IPS-18c (cell line): Measurements from ENCODE around the gene TMEM131.
A peak's percentile ranks its signal among the peaks of the same experiment; 100 is the strongest.

Source experiments
- H3K4me3 ChIP-seq: 2 replicates; pipeline ENCODE4 v1.7.0; 2013; ENCODE audit warnings: low read depth, mild to moderate bottlenecking, low read length, moderate library complexity; ENCODE audit not compliant: insufficient read depth
- H3K9me3 ChIP-seq: one replicate; pipeline ENCODE4 v1.6.1; 2013; ENCODE audit warnings: mild to moderate bottlenecking, low read length, moderate library complexity; ENCODE audit not compliant: control insufficient read depth, insufficient read depth

TMEM131 gene

DNA sequence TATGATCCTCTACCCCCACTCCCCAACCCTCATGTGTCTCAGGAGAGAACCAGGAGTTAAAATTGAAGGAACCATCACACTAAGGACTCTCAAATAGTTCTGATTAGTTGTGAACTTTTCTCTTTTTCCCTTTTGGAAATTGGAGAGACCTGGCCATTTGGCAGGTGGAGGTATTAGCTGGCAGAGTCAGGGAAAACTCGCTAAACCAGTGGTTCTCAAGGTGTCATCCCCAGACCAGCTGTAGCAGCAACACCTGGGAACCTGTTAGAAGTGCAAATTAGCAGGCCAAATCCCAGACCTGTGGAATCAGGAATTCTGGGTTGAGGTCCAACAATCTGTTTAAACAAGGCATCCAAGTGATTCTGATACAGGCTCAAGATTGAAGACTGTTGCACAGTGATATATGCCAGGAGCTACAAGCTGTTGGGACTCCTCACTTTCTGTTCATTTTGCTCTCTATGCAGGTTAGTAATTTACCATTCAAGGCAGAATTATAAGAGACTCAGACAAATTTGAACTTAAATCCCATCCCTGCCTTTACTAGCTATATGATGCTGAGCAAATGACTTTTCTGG, 2.8 kb upstream of the TMEM131 start:
- Histone ChIP-seq H3K9me3 (no peaks in the 10 kb centered on the region), H3K4me3 (no peak overlapping the region)

DNA sequence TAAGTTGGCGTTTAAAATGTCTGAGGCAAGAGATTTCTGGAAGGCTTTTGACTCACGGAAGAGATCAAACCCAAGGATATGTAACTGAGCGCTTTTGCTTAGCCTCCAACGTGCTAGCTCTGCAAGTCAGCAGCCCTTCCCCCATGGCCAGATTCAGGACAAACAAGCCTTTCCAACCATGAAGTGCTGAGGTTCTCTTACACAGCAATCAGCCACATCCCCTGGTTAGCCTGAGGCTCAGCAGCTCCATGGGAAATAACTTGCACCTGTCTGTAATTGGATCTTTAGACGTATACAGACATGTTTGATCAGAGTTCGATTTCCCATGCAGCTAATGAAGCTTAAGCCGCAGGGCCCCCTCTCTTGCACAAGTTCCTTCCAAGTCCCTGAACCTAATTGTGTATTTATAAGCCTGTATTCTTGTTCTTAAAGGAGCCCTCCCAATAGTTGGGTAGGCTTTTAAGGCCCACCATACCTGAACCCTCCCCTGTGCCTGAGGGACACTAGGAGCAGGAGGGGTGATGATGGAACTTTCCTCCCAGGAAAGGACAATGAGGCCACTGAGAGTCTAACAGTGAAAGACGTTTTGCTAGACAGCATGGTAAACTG, 2.1 kb upstream of the TMEM131 start:
- no peak overlapping the region for H3K4me3 ChIP-seq
- H3K9me3 ChIP-seq = no peaks in the 10 kb centered on the region

DNA sequence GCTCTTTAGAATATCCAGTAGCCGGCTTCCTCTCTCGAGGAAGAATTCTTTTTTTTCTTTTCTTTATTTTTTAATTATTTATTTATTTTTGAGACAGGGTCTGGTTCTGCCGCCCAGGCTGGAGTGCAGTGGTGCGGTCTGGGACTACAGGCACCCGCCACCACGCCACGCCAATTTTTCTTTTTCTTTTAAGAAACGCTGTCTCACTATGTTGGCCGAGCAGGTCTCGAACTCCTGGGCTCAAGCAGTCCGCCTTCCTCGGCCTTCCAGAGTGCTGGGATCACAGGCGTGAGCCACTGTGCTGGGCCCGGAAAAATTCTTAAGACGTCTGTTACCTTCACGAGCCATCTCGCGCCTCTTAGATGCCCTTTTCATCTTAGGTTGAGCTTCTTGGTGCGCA, 931 bp upstream of the TMEM131 start:
- Histone ChIP-seq H3K4me3 (peak overlapping the region; percentile 76), H3K9me3 (no peaks in the 10 kb centered on the region)

DNA sequence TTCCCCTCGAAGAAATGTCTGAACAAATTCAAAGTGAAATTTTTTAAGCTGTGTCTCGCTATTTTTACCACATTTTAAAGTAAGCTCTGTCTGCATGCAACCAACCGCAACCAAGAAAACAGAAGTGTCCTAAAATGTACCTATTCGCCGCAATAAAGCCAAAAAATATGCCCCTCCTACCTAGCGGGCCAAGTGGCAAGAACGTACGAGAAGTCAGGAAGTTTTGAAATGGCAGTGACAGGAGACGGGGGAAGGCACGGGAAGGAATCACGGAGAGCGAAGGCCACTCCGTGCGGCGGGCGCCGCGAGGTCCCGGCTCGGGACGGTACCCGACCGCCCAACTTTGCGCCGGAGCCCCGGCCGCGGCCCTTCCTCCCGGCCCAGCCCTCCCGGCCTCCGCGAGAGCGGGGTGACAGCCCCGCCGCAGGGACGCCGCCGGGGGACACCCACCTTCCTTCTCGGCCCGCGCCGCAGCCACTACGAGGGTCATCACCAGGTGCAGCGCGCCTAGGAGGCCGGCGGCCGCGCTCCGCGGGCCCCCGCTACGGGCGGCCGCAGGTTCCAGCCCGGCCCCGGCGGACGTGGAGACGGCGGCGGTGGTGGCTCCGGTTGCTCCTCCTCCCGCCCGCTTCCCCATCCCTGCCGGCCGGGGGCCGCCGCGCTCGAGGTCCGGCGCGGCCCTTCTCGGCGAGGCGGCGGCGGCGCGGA, 568 bp downstream of the TMEM131 start:
- no peaks in the 10 kb centered on the region for H3K9me3 ChIP-seq
- H3K4me3 ChIP-seq = peak overlapping the region; percentile 76

- Histone ChIP-seq H3K4me3 (peak overlapping the region; percentile 76), H3K9me3 (no peaks in the 10 kb centered on the region)
Measured at GRCh38 chr2:97994476-97994875, 1.3 kb downstream of the TMEM131 start.

GRCh38 chr2:97993926-97994325, 1.8 kb downstream of the TMEM131 start:
- H3K9me3 ChIP-seq = no peaks in the 10 kb centered on the region
- H3K4me3 ChIP-seq = no peak overlapping the region

DNA sequence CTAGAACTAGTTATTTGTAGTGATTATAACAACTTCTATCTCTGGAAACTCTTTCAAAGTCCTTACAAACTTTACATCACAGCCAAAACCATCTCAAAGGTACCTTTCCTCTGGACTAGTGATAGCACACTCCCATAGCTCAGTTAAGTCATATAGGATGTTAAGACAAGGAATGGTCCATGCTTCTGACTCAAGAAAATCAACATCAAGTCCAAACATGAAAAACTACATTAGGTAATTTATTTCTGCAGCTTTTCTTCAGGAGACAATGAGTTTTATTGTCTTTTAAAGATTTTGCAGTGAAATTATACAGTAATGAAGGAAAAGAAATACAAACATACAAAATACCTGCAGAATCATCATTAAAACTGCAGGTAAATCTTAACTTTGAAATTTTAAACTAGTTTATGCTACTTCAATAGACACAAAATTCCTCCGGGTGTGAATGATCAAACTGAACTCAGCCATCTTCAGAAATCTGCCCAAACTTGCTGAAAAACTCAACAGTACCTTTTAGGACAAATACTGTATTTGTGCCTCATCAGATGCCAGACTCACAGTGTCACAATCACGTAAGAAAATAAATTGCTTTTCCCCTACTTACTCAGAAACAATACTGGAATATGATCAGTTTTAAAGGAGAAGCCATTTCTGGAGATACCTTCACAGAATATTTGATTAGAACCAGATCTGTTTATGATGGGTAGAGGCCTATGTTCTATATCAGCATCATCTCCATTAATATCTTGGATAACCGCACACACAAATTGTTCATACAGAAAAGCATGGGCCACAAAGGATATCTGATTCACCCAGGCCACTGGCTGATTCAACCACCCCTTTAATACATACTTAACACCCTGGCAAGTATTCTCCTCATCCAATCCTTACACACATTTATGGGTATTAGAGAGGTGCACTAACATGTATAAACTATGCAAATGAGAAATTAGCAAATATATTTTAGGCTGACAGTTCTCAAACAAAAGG, 2.6 kb downstream of the TMEM131 start:
- no peak overlapping the region for H3K4me3 ChIP-seq
- H3K9me3 ChIP-seq = no peaks in the 10 kb centered on the region

- H3K4me3 ChIP-seq = no peak overlapping the region
- H3K9me3 ChIP-seq = no peaks in the 10 kb centered on the region
Measured at GRCh38 chr2:97991081-97991856, 4.5 kb downstream of the TMEM131 start.

DNA sequence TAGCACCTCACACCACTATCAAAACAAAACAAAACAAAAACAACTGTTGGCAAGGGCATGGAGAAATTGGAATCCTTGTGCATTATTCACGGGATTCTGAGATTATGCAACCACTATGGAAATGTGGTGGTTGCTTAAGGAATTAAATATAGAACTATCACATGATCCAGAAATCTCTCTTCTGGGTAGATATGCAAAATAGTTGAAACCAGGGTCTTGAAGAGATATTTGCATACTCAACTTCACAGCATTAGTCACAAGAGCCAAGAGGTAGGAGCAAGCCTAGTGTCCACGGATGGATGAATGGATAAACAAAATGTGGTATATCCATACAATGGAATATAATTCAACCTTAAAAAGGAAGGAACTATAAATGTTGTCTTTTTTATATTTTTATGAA, 7.0 kb downstream of the TMEM131 start:
- Histone ChIP-seq H3K9me3 (no peaks in the 10 kb centered on the region), H3K4me3 (no peak overlapping the region)

DNA sequence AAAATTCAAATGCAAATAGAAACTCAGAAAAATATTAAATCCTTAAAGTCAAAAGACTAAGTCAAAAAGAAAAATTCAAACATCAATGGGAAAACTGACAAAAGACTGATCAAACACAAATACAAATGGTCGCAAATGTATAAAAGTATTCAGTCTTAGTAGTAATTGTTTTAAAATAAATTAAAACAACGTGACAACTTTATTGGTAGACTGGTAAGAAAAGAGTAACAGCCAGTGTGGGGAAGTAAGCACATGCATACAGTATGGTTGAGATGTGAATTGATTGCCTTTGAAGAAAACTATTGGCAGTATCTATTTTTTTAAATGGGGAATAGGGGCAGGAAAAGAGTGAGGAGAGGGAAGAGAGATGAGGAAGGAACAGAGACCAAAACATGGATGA, 9.8 kb downstream of the TMEM131 start:
- Histone ChIP-seq H3K4me3 (no peak overlapping the region), H3K9me3 (no peaks in the 10 kb centered on the region)

- Histone ChIP-seq H3K4me3 (no peak overlapping the region), H3K9me3 (no peaks in the 10 kb centered on the region)
Measured at GRCh38 chr2:97983698-97984097, 12.1 kb downstream of the TMEM131 start.

GRCh38 chr2:97983134-97983533, 12.6 kb downstream of the TMEM131 start:
- Histone ChIP-seq H3K4me3 (no peak overlapping the region), H3K9me3 (no peaks in the 10 kb centered on the region)

DNA sequence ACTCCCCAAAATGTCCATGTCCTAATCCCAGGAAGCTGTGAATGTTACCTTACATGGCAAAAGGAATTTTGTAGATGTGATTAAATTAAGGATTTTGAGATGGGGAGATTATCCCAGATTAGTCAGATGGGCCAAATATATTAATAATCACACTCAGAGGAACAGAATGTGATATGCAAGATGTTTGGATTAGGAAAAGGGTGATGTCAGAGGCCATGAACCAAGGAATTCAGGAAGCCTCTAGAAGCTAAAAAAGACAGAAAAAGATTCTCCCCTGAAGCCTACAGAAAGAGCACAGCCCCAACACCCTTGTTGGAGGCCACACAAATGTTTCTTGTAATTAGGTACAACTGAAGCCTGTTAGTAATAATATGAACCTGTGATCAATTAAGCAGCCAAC, 13.1 kb downstream of the TMEM131 start:
- Histone ChIP-seq H3K9me3 (no peaks in the 10 kb centered on the region), H3K4me3 (no peak overlapping the region)

DNA sequence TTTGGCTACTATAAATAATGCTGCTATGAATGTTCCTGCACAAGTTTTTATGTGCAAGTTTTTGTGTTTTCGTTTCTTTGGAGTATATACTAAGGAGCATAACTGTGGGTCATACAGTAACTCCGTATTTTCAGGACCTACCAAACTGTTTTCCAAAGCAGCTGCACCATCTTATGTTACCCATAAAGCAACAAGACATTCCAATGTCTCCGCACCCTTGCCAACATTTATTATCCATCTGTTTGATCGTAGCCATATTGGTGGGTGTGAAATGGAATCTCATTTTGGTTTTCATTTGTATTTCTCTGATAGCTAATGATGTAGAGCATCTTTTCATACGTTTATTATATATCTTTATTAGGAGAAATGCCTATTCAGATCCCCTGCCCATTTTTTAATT, 13.8 kb downstream of the TMEM131 start:
- no peaks in the 10 kb centered on the region for H3K9me3 ChIP-seq
- no peak overlapping the region for H3K4me3 ChIP-seq

DNA sequence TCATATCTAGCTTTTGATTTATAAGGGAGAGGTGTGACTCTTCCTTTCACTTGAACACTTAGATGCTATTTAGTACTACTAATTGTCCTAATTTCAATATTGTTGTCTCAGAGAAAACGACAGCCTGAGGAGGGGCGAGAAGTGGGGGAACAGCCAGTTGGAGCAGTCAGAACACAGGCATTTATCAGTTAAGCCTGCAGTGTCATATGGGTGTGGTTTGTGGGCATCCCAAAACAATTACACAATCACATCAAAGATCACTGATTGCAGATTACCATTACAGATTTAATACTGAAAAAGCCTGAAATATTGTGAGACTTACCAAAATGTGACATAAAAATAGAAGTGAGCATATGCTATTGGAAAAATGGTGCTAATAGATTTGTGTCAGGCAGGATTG, 15.8 kb downstream of the TMEM131 start:
- H3K9me3 ChIP-seq = no peaks in the 10 kb centered on the region
- no peak overlapping the region for H3K4me3 ChIP-seq

DNA sequence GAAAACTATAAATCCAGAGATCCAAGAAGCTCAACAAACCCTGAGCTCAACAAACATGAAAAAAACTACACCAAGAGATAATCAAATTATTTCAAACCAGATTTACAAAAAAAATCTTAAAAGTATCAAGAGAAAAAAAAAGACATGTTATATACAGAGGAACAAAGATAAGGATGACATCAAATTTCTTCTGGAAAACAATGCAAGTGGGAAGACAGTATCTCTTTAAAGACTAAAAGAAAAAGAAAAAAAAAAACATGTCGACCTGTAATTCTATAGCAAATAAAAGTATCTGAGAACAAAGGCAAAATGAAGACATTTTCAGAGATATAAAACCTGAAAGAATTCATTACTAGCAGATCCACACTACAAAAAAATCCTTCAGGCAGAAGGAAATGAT, 21.3 kb downstream of the TMEM131 start:
- H3K4me3 ChIP-seq = no peak overlapping the region

More for the DNA sequence above, 21.3 kb downstream of the TMEM131 start:
- H3K9me3 ChIP-seq = no peaks in the 10 kb centered on the region
